GM23338 (cell line): ENCODE data around the gene CD2. TPM values are rescaled to one million over a fixed set of nuclear protein-coding genes. Genes with fewer than 3 reads are reported as not detected.

Experiments used
- ATAC-seq: fragments of 200-7000 bp; cut with Tn5 transposase; 3 replicates; pipeline ENCODE4 v1.9.1; 2020
- DNase-seq: peaks from one replicate; pipeline ENCODE4 v3.0.0-alpha.2; 2015; ENCODE audit warnings: low spot score
- H2AFZ ChIP-seq: fragments of 200-600 bp; sonication (generic); 2 replicates; pipeline ENCODE4 v1.8.0; 2016; ENCODE audit warnings: antibody characterized with exemption, mild to moderate bottlenecking, moderate library complexity
- H3F3A ChIP-seq: fragments of 200-600 bp; sonication (generic); replicated peaks from 2 replicates; pipeline ENCODE4 v1.8.0; 2017; ENCODE audit warnings: antibody characterized with exemption, mixed run types, low read depth
- H3K27ac ChIP-seq: fragments of 200-600 bp; sonication (generic); 2 replicates; pipeline ENCODE4 v1.6.1; 2016; ENCODE audit warnings: low read depth
- H3K27me3 ChIP-seq: fragments of 200-600 bp; sonication (generic); 2 replicates; pipeline ENCODE4 v1.8.0; 2016; ENCODE audit warnings: mild to moderate bottlenecking, mixed run types, moderate library complexity; ENCODE audit not compliant: insufficient read depth
- H3K36me3 ChIP-seq: fragments of 200-600 bp; sonication (generic); 2 replicates; pipeline ENCODE4 v1.8.0; 2016; ENCODE audit warnings: mild to moderate bottlenecking; ENCODE audit not compliant: insufficient read depth
- H3K4me1 ChIP-seq: fragments of 200-600 bp; sonication (generic); 2 replicates; pipeline ENCODE4 v1.8.0; 2016; ENCODE audit warnings: mild to moderate bottlenecking, moderate library complexity; ENCODE audit not compliant: insufficient read depth
- H3K4me2 ChIP-seq: fragments of 200-600 bp; sonication (generic); 2 replicates; pipeline ENCODE4 v1.7.1; 2017; ENCODE audit warnings: mixed run types
- H3K4me3 ChIP-seq: fragments of 200-600 bp; sonication (generic); 2 replicates; pipeline ENCODE4 v1.6.1; 2016; ENCODE audit warnings: mixed run types
- H3K79me2 ChIP-seq: fragments of 200-600 bp; sonication (generic); replicated peaks from 2 replicates; pipeline ENCODE4 v1.8.0; 2017; ENCODE audit warnings: mild to moderate bottlenecking; ENCODE audit not compliant: insufficient read depth
- H3K9me2 ChIP-seq: fragments of 200-600 bp; sonication (generic); 2 replicates; pipeline ENCODE4 v1.8.0; 2017; ENCODE audit not compliant: insufficient read depth
- H4K20me1 ChIP-seq: fragments of 200-600 bp; sonication (generic); replicated peaks from 2 replicates; pipeline ENCODE4 v1.8.0; 2017; ENCODE audit warnings: mild to moderate bottlenecking; ENCODE audit not compliant: insufficient read depth
- H3K27ac Mint-ChIP-seq: 2 replicates; pipeline ENCODE4 v1.8.0; 2020; ENCODE audit warnings: inconsistent platforms, mild to moderate bottlenecking, moderate library complexity, mixed read lengths
- H3K27me3 Mint-ChIP-seq: 3 replicates; pipeline ENCODE4 v1.8.0; 2022; ENCODE audit warnings: low read depth, mild to moderate bottlenecking, moderate library complexity, mixed read lengths, inconsistent platforms; ENCODE audit not compliant: insufficient read depth, poor library complexity
- H3K36me3 Mint-ChIP-seq: 3 replicates; pipeline ENCODE4 v1.8.0; 2021; ENCODE audit warnings: low read depth, mild to moderate bottlenecking, inconsistent platforms, moderate library complexity, mixed read lengths
- H3K4me1 Mint-ChIP-seq: 3 replicates; pipeline ENCODE4 v1.8.0; 2020; ENCODE audit warnings: mild to moderate bottlenecking, inconsistent platforms, mixed read lengths
- H3K4me3 Mint-ChIP-seq: 3 replicates; pipeline ENCODE4 v1.8.0; 2021; ENCODE audit warnings: moderate library complexity, mild to moderate bottlenecking, inconsistent platforms, mixed read lengths
- H3K9me3 Mint-ChIP-seq: 3 replicates; pipeline ENCODE4 v1.8.0; 2020; ENCODE audit warnings: moderate library complexity, mild to moderate bottlenecking, inconsistent platforms, mixed read lengths
- CREB1 ChIP-seq: fragments of 250-450 bp; sonication (Bioruptor Pico); IDR thresholded peaks from 2 replicates; pipeline ENCODE4 v1.5.0; 2020; ENCODE audit warnings: low read depth, mild to moderate bottlenecking, moderate library complexity
- CTCF ChIP-seq, 2 experiments: fragments of 200-600 bp in 1 of 2; sonication (generic) in 1 of 2; conservative IDR thresholded peaks; 2 replicates each; pipeline versions ENCODE4 v1.5.1 to v1.6.1; 2016 to 2017; ENCODE audit warnings: antibody characterized with exemption in 2 of 2, low read depth in 2 of 2, mild to moderate bottlenecking in 2 of 2, moderate library complexity in 1 of 2
- EZH2 ChIP-seq: fragments of 200-600 bp; sonication (generic); IDR thresholded peaks from one replicate; pipeline ENCODE4 v1.8.0; 2017; ENCODE audit warnings: antibody characterized with exemption, mild to moderate bottlenecking, low read depth; ENCODE audit not compliant: unreplicated experiment
- JUNB ChIP-seq: IDR thresholded peaks from one replicate; pipeline ENCODE4 v1.6.1; 2016; ENCODE audit warnings: antibody characterized with exemption; ENCODE audit not compliant: unreplicated experiment
- POLR2AphosphoS5 ChIP-seq: IDR thresholded peaks from 2 replicates; pipeline ENCODE4 v1.6.1; 2016; ENCODE audit warnings: antibody characterized with exemption, low read depth
- REST ChIP-seq: IDR thresholded peaks from one replicate; pipeline ENCODE4 v1.6.1; 2018; ENCODE audit warnings: antibody characterized with exemption; ENCODE audit not compliant: unreplicated experiment
- STAT1 ChIP-seq: IDR thresholded peaks from one replicate; pipeline ENCODE4 v1.6.1; 2016; ENCODE audit warnings: antibody characterized with exemption; ENCODE audit not compliant: unreplicated experiment
- ZNF114 ChIP-seq: fragments of 250-450 bp; sonication (Bioruptor Pico); IDR thresholded peaks from 2 replicates; pipeline ENCODE4 v1.5.0; 2020; ENCODE audit warnings: mild to moderate bottlenecking, moderate library complexity
- ZNF331 ChIP-seq: fragments of 250-450 bp; sonication (Bioruptor Pico); IDR thresholded peaks from 2 replicates; pipeline ENCODE4 v1.5.0; 2020; ENCODE audit warnings: low read depth, mild to moderate bottlenecking, moderate library complexity
- ZNF462 ChIP-seq: fragments of 250-450 bp; sonication (Bioruptor Pico); IDR thresholded peaks from 2 replicates; pipeline ENCODE4 v1.5.0; 2020; ENCODE audit warnings: mild to moderate bottlenecking, moderate library complexity
- polyA plus RNA-seq: library from polyadenylated mRNA; unstranded; fragments of >200 nt; fragmentation: Nextera tagmentation; extraction: Ambion mirVana; gene quantifications from 2 replicates; pipeline ENCODE4 v1.2.1, GENCODE V29; 2016
- total RNA-seq: library from RNA; depleted of rRNA; stranded (reverse); fragments of >200 nt; shearing (Covaris generic); gene quantifications from 2 replicates; pipeline ENCODE4 v1.2.3, GENCODE V29; 2014
- TF ChIP-seq, protein P1 (sequence below): IDR thresholded peaks from 2 replicates; pipeline ENCODE4 v1.6.1; 2016; ENCODE audit warnings: antibody characterized with exemption

Gene CD2
- total and polyA plus RNA-seq, 2 experiments from 2014 or later, result not detected

- TF ChIP-seq ZNF462 (CRISPR knock-in tag), result no peak
- TF ChIP-seq, protein P1, sequence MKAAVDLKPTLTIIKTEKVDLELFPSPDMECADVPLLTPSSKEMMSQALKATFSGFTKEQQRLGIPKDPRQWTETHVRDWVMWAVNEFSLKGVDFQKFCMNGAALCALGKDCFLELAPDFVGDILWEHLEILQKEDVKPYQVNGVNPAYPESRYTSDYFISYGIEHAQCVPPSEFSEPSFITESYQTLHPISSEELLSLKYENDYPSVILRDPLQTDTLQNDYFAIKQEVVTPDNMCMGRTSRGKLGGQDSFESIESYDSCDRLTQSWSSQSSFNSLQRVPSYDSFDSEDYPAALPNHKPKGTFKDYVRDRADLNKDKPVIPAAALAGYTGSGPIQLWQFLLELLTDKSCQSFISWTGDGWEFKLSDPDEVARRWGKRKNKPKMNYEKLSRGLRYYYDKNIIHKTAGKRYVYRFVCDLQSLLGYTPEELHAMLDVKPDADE, result no peak
Measured at GRCh38 chr1:116768416-116769103, 14.3 kb downstream of the CD2 start (continued).

DNA sequence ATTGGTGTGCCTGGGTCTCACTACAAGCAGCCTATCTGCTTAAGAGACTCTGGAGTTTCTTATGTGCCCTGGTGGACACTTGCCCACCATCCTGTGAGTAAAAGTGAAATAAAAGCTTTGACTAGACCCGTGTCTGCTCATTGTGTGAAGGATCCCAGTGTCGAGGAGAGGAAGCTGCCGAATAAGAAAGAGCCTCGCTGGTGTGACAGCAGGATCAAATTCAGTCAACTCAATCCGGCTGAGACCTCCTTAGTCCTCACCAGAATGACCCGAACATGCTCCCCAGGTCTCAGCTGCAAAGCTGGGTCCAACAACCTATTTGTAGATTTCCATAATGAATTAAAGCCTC is 14.8 kb downstream of the CD2 start:
- H3F3A ChIP-seq, result no peaks in the 10 kb centered on the region
- Mint-ChIP-seq H3K4me1 (no peaks in the 10 kb centered on the region), H3K27me3 (peaks cover 11% of the 10 kb centered on the region), H3K9me3 (peaks cover 2% of the 10 kb centered on the region), H3K27ac (no peak overlapping the region), H3K4me3 (no peak overlapping the region), H3K36me3 (no peaks in the 10 kb centered on the region; the same call in 2 of the 3 replicates)
- H2AFZ ChIP-seq, result peak overlapping the region; percentile 10; the same call in 1 of the 2 replicates
- no peak overlapping the region for H3K27ac ChIP-seq
- no peak overlapping the region for H3K4me2 ChIP-seq
- no peaks in the 10 kb centered on the region for H3K4me1 ChIP-seq
- H3K4me3 ChIP-seq, result no peak overlapping the region
- 0 out of 2 replicates have a peak, but pooled peaks cover 4% of the 10 kb centered on the region for H3K9me2 ChIP-seq
- H4K20me1 ChIP-seq, result no peaks in the 10 kb centered on the region
- H3K36me3 ChIP-seq, result no peaks in the 10 kb centered on the region
- DNase-seq (no peak), ATAC-seq (no peak)
- no peaks in the 10 kb centered on the region for H3K27me3 ChIP-seq
- no peaks in the 10 kb centered on the region for H3K79me2 ChIP-seq
- TF ChIP-seq STAT1 (no peak), REST (no peak), EZH2 (no peak), ZNF331 (no peak), POLR2AphosphoS5 (no peak), JUNB (no peak), CREB1 (CRISPR knock-in tag) (no peak), CTCF (conservative IDR thresholded peaks at IDR 0.05; ENCODE audit: low read depth in 2 of 2) (no peak), ZNF114 (CRISPR knock-in tag) (no peak)
- TF ChIP-seq, protein P1, result no peak
